ENCODE measurements around the gene FBXO33. TPM values are rescaled to one million over a fixed set of nuclear protein-coding genes. Genes with fewer than 3 reads are reported as not detected.
"Not testable (repeated sequence)": the region's sequence is repeated elsewhere in the genome, so short reads cannot be mapped to it uniquely, and the experiment has no call there.

Gene FBXO33
- total RNA-seq, 1 donor from 2014 or later = 15.0 TPM

- DNase-seq (ENCODE audit: low read depth in 2 of 2) = peak in 1 of 2 donors; percentile 61
These were observed 57.4 kb downstream of the FBXO33 start for GRCh38 chr14:39374851-39375250.

GRCh38 chr14:39372656-39373055 lies 59.6 kb downstream of the FBXO33 start:
- DNase-seq (ENCODE audit: low read depth in 2 of 2) = no peak

- no peak for DNase-seq (ENCODE audit: low read depth in 2 of 2)
These were observed 61.8 kb downstream of the FBXO33 start for GRCh38 chr14:39370415-39370814.

GRCh38 chr14:39369029-39369428 lies 63.2 kb downstream of the FBXO33 start:
- DNase-seq (ENCODE audit: low read depth in 2 of 2) = no peak

GRCh38 chr14:39368261-39368959 lies 63.8 kb downstream of the FBXO33 start:
- DNase-seq (ENCODE audit: low read depth in 2 of 2) = peak; percentile 51 to 73

GRCh38 chr14:39367387-39367751 lies 64.9 kb downstream of the FBXO33 start:
- DNase-seq (ENCODE audit: low read depth in 2 of 2) = no peak

- no peak for DNase-seq (ENCODE audit: low read depth in 2 of 2)
These were observed 65.5 kb downstream of the FBXO33 start for GRCh38 chr14:39366460-39367386.

- DNase-seq (ENCODE audit: low read depth in 2 of 2) = no peak
These were observed 66.9 kb downstream of the FBXO33 start for GRCh38 chr14:39365354-39365753.

GRCh38 chr14:39364509-39364908 lies 67.7 kb downstream of the FBXO33 start:
- no peak for DNase-seq (ENCODE audit: low read depth in 2 of 2)

- not testable (repeated sequence) for DNase-seq (ENCODE audit: low read depth in 2 of 2)
These were observed 70.7 kb downstream of the FBXO33 start for GRCh38 chr14:39361556-39361955.

- no peak for DNase-seq (ENCODE audit: low read depth in 2 of 2)
These were observed 71.9 kb downstream of the FBXO33 start for GRCh38 chr14:39360316-39360715.

- not testable (repeated sequence) for DNase-seq (ENCODE audit: low read depth in 2 of 2)
These were observed 73.2 kb downstream of the FBXO33 start for GRCh38 chr14:39359069-39359468.

- DNase-seq (ENCODE audit: low read depth in 2 of 2) = no peak
These were observed 80.5 kb downstream of the FBXO33 start for GRCh38 chr14:39351708-39352107.

GRCh38 chr14:39350866-39351265 lies 81.4 kb downstream of the FBXO33 start:
- DNase-seq (ENCODE audit: low read depth in 2 of 2) = no peak

Other genes starting within 250 kb of the FBXO33 start
- 9.2 and 11.5 TPM in 2 replicates for gene MIA2, start 198.5 kb downstream of the FBXO33 start, total RNA-seq